SK-N-SH (cell line): ENCODE results near the gene IRAK2.
"Not testable (repeated sequence)": the region's sequence is repeated elsewhere in the genome, so short reads cannot be mapped to it uniquely, and the experiment has no call there.

Experiments used
- CHD2 ChIP-seq: fragments of 150-350 bp; IDR thresholded peaks from 2 replicates; pipeline ENCODE4 v1.6.1; 2018; ENCODE audit warnings: low read length; ENCODE audit not compliant: partially characterized antibody
- CTCF ChIP-seq: fragments of 200-600 bp; sonication (generic); IDR thresholded peaks from 2 replicates; pipeline ENCODE4 v1.6.1; 2017; ENCODE audit warnings: antibody characterized with exemption, mild to moderate bottlenecking, moderate library complexity
- SIN3A ChIP-seq: IDR thresholded peaks from 2 replicates; pipeline ENCODE4 v1.6.1; 2012; ENCODE audit warnings: low read depth, mild to moderate bottlenecking, low read length, moderate library complexity, borderline replicate concordance

DNA sequence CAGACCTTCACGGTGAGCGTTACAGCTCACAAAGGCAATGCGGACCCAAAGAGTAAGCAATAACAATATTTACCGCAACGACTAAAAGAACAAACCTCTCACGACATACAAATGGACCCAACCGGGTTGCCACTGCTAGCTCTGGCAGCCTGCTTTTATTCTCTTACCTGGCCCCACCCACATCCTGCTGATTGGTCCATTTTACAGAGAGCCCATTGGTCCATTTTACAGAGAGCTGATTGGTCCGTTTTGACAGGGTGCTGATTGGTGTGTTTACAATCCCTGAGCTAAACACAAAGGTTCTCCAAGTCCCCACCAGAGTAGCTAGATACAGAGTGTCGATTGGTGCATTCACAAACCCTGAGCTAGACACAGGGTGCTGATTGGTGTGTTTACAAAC lies 28.8 kb upstream of the IRAK2 start:
- not testable (repeated sequence) for TF ChIP-seq CTCF, CHD2, SIN3A
